Peyer's patch (tissue), 4 donors: ENCODE results near the gene LZTR1. TPM values are rescaled to one million over a fixed set of nuclear protein-coding genes. Genes with fewer than 3 reads are reported as not detected.

ENCODE experiments used
- DNase-seq, 3 donors: peaks; one replicate each; pipeline ENCODE4 v3.0.0-alpha.2; 2017 to 2019
- H3K27ac ChIP-seq, 4 donors: fragments of 200-600 bp; sonication (generic); one replicate each; pipeline ENCODE4 v1.5.1; 2016 to 2019
- H3K27me3 ChIP-seq, 2 donors: fragments of 200-600 bp; sonication (generic); one replicate each; pipeline ENCODE4 v1.5.1; 2019
- H3K36me3 ChIP-seq, 3 donors: fragments of 200-600 bp; sonication (generic); one replicate each; pipeline ENCODE4 v1.5.1; 2016 to 2019
- H3K4me1 ChIP-seq, 4 donors: fragments of 200-600 bp; sonication (generic); one replicate each; pipeline ENCODE4 v1.5.1; 2016 to 2019
- H3K4me3 ChIP-seq, 4 donors: fragments of 200-600 bp; sonication (generic); 1 replicate in 3 of 4; 2 replicates in 1 of 4; pipeline ENCODE4 v1.5.1; 2016 to 2019; ENCODE audit warnings: mild to moderate bottlenecking in 1 of 4
- H3K9me3 ChIP-seq, 4 donors: fragments of 200-600 bp; sonication (generic); one replicate each; pipeline ENCODE4 v1.5.1; 2016 to 2019; ENCODE audit warnings: mild to moderate bottlenecking in 1 of 4
- POLR2A ChIP-seq, 2 donors: fragments of 450-650 bp; IDR thresholded peaks; one replicate each; pipeline ENCODE4 v1.5.1; 2017; ENCODE audit warnings: antibody characterized with exemption in 2 of 2, mild to moderate bottlenecking in 2 of 2, moderate library complexity in 2 of 2
- total RNA-seq, 4 donors: library from RNA; depleted of rRNA; stranded (reverse); fragments of >200 nt; gene quantifications; one replicate each; pipeline ENCODE4 v1.1.0, GENCODE V29; 2016
- TF ChIP-seq, protein P1 (sequence below), 6 experiments: fragments of 450-650 bp in 4 of 6; fragments of 200-600 bp in 2 of 6; sonication (generic) in 1 of 6; IDR thresholded peaks; one replicate each; pipeline ENCODE4 v1.5.1; 2017 to 2019; ENCODE audit warnings: antibody characterized with exemption in 6 of 6, mild to moderate bottlenecking in 3 of 6, moderate library complexity in 1 of 6

Gene LZTR1
- total RNA-seq, 4 donors from 2014 or later = 65.5 to 144 (median 88.5) TPM

- TF ChIP-seq, protein P1, sequence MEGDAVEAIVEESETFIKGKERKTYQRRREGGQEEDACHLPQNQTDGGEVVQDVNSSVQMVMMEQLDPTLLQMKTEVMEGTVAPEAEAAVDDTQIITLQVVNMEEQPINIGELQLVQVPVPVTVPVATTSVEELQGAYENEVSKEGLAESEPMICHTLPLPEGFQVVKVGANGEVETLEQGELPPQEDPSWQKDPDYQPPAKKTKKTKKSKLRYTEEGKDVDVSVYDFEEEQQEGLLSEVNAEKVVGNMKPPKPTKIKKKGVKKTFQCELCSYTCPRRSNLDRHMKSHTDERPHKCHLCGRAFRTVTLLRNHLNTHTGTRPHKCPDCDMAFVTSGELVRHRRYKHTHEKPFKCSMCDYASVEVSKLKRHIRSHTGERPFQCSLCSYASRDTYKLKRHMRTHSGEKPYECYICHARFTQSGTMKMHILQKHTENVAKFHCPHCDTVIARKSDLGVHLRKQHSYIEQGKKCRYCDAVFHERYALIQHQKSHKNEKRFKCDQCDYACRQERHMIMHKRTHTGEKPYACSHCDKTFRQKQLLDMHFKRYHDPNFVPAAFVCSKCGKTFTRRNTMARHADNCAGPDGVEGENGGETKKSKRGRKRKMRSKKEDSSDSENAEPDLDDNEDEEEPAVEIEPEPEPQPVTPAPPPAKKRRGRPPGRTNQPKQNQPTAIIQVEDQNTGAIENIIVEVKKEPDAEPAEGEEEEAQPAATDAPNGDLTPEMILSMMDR (IDR thresholded peaks at IDR 0.05) = no peak
- TF ChIP-seq POLR2A (IDR thresholded peaks at IDR 0.05) = no peak
- Histone ChIP-seq H3K36me3 (peaks cover 0 to 70% (median 0%) of the 10 kb centered on the region in 3 donors), H3K27ac (no peak overlapping the region), H3K4me1 (no peaks in the 10 kb centered on the region), H3K27me3 (no peaks in the 10 kb centered on the region), H3K4me3 (no peak overlapping the region), H3K9me3 (no peaks in the 10 kb centered on the region)
- DNase-seq = no peak
Measured at GRCh38 chr22:20993304-20994127, 11.4 kb downstream of the LZTR1 start.

DNA sequence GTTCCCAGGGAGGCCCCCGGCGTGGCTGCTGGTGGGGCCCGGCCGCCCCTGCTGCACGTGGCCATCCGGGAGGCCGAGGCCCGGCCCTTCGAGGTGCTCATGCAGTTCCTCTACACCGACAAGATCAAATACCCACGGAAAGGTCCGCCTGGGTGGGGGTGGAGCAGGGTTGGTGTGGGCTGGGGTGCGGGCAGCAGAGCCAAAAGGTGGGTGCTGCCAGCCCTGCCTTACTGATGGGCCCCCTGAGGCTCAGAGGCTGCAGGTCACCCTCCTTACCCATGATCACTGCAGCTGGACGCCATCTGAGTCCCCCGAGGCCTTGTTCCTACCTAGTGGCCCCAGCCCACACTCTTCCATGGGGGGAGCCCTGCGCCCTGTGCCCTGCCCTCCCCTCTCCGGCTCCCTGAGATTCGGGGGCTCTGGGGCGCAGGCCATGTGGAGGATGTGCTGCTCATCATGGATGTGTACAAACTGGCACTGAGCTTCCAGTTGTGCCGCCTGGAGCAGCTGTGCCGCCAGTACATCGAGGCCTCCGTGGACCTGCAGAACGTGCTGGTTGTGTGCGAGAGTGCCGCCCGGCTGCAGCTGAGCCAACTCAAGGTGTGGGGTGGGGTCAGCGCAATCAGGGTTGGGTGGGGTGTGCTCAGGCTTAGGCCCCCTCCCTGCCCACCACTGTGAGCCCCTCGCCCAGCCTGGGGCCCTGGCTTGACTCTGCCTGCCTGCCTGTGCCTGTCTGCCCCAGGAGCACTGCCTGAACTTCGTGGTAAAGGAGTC is 12.2 kb downstream of the LZTR1 start:
- H3K4me3 ChIP-seq = no peak overlapping the region
- peaks cover 0 to 66% (median 0%) of the 10 kb centered on the region in 3 donors for H3K36me3 ChIP-seq
- H3K9me3 ChIP-seq = no peaks in the 10 kb centered on the region
- no peak for TF ChIP-seq POLR2A (IDR thresholded peaks at IDR 0.05)
- TF ChIP-seq, protein P1 (IDR thresholded peaks at IDR 0.05) = no peak
- H3K27ac ChIP-seq = no peak overlapping the region
- H3K27me3 ChIP-seq = no peaks in the 10 kb centered on the region
- no peak for DNase-seq
- no peaks in the 10 kb centered on the region for H3K4me1 ChIP-seq

DNA sequence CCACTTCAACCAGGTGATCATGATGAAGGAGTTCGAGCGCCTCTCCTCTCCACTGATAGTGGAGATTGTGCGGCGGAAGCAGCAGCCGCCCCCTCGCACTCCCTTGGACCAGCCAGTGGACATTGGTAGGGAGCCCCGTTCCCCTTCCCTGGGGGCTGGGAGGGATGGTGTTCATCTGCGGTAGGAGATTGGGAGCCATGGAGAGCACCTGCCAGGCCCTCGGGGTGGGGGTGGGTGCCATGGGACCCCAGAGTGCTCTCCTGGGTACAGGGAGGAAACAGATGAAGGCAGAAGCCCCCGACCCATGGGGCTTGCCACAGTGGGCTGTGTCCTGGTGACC is 12.8 kb downstream of the LZTR1 start:
- H3K4me1 ChIP-seq = peaks cover 0 to 4% (median 0%) of the 10 kb centered on the region in 4 donors
- DNase-seq = no peak
- peaks cover 0 to 72% (median 0%) of the 10 kb centered on the region in 3 donors for H3K36me3 ChIP-seq
- TF ChIP-seq POLR2A (IDR thresholded peaks at IDR 0.05) = no peak
- TF ChIP-seq, protein P1 (IDR thresholded peaks at IDR 0.05) = no peak
- no peaks in the 10 kb centered on the region for H3K9me3 ChIP-seq
- no peak overlapping the region for H3K4me3 ChIP-seq
- H3K27ac ChIP-seq = no peak overlapping the region
- H3K27me3 ChIP-seq = no peaks in the 10 kb centered on the region

GRCh38 chr22:20995329-20996030 is 13.4 kb downstream of the LZTR1 start:
- Histone ChIP-seq H3K27me3 (no peaks in the 10 kb centered on the region), H3K4me3 (no peak overlapping the region), H3K9me3 (no peaks in the 10 kb centered on the region), H3K4me1 (peaks cover 0 to 10% (median 5%) of the 10 kb centered on the region in 4 donors), H3K36me3 (peaks cover 0 to 78% (median 0%) of the 10 kb centered on the region in 3 donors), H3K27ac (no peak overlapping the region)
- no peak for DNase-seq
- TF ChIP-seq, protein P1 (IDR thresholded peaks at IDR 0.05) = no peak
- no peak for TF ChIP-seq POLR2A (IDR thresholded peaks at IDR 0.05)

DNA sequence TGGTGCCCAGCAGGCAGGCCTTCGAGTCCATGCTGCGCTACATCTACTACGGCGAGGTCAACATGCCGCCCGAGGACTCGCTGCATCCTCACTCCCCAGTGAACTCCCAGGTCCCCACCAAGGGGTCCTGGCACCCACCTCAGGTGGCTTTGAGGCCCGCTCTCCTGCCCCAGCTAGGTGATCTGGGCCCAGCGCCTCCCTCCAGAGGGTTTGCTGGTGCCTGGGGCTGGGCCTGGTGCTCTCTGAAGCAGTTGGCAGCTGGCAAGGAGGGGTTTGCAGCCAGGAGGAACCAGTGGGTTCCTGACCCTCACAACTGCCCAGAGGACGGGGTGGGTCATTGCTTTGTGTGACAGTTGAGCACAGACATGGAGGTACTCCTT is 13.9 kb downstream of the LZTR1 start:
- Histone ChIP-seq H3K36me3 (peaks cover 0 to 73% (median 0%) of the 10 kb centered on the region in 3 donors), H3K4me3 (no peak overlapping the region), H3K27ac (no peak overlapping the region), H3K27me3 (no peaks in the 10 kb centered on the region), H3K9me3 (no peaks in the 10 kb centered on the region), H3K4me1 (peaks cover 0 to 15% (median 10%) of the 10 kb centered on the region in 4 donors)
- DNase-seq = no peak
- TF ChIP-seq, protein P1 (IDR thresholded peaks at IDR 0.05) = no peak
- TF ChIP-seq POLR2A (IDR thresholded peaks at IDR 0.05) = no peak
